T-helper 2 cell treated with Interferon-gamma antibody and Interleukin-4, amounts not matched to agents 100 ng/mL and 5 ng/mL, for 36 hours (primary cell): Measurements from ENCODE around the gene C1QTNF2. TPM values are rescaled to one million over a fixed set of nuclear protein-coding genes. Genes with fewer than 3 reads are reported as not detected.

Source experiments
- intact Hi-C: fragments of 100-400 bp; cut with micrococcal nuclease; formaldehyde crosslinking; loops from one replicate; pipeline ENCODE4 v1.15.1; 2023
- total RNA-seq: library from RNA; stranded (reverse); gene quantifications from 2 replicates; pipeline ENCODE4 v1.2.3, GENCODE V29; 2022

C1QTNF2 gene
- total RNA-seq, 1 donor from 2014 or later = not detected

DNA sequence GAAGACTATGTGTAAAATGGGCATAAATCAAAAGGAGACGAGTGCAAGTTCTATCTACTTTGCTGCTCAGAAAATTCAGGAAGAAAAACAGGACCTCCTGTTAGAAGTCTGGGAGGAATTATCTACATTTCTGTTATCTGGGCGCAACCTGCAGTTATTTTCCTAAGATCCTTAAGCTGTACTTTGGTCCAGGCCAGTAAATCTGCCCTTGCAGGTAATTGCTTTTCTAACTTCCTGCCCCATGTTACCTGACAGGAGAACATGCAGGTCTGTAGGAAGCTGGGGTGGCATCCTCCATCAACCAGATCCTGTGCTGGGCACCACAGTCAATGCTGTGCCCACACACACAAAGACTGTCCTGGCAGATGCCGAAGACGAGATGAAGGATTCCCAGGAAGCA is 63.7 kb downstream of the C1QTNF2 start:
- intact Hi-C loops = no loop called here

DNA sequence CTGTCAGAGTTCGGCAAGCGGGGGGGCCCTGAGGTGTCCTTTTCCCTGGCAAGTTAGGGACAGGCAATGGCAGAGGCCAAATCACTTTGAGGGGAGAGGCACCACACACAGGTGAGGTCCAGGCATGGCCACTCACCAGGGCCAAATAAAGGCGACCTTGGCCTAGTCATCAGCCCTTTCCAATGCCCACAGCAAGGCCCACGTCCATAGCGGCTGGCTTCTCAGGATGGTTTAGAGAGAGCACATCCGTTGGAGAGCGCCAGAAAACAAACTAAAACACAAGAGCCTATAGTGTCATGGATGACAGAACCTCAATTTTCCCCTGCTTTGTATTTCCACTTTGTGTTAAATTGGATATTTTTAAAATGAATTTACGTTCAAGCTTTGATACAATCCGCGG is 65.1 kb downstream of the C1QTNF2 start:
- intact Hi-C loops = no loop called here

DNA sequence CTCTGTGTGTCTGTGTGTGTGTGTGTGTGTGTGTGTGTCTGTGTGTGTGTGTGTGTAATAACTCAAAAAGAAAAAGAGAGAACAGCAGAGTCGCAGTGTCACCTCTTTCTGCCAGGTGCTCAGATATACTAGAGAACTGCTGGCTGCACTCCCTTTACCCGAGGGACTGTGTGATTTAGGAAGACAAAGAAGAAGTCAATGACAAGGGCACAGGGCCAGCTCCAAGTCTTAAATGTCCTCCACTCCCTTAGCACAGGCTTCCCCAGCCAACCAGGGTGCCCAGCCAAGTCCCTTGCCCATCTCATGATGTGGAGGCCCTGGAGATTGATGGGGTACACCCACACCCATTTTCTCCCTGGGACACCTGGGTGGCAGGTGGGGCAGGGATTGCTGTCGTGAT is 66.7 kb downstream of the C1QTNF2 start:
- intact Hi-C loops = no loop called here

DNA sequence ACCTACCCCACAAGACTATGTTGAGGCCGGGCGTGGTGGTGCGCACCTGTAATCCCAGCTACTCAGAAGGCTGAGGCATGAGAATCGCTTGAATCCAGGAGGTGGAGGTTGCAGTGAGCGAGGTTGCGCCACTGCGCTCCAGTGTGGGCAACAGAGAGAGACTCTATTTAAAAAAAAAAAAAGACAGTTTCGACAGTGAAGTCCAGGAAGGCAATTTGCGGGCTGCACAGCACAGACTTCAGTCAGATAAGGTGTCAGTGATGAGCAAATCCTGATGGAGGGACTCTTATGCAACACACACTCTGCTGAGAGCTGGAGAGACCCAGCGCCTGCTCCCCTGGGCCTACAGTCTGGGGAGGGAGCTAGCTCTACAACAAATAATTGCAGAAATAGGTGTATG is 72.2 kb downstream of the C1QTNF2 start:
- intact Hi-C loops = no loop called here

DNA sequence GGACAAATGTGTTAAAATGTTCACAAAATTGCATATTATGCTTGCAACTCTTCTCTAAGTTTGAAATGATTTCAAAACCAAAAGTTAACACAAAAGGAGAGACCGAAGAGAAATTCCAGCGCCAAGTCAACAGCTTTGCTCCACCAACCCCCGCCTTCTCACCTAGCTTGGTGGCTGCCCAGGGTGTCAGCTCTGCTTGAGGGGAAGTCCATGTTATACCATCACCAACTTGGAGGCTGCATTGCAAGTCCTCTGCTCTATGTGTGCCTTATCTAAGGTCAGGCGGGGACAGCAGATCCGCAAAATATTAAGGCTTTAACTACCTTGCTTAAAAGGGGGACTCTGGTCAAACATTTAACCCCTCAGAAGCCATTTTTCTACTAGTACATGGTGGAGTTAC is 72.7 kb downstream of the C1QTNF2 start:
- intact Hi-C loops = no loop called here

Other genes with a start within 250 kb of the C1QTNF2 start
- gene FABP6, start 141.1 kb downstream of the C1QTNF2 start, total RNA-seq = not detected in 2 replicates
- gene CCNJL, start 58.1 kb downstream of the C1QTNF2 start, total RNA-seq = not detected in 2 replicates
- 1.0 TPM in 2 replicates for gene FAM200C, start 29.4 kb upstream of the C1QTNF2 start, total RNA-seq
- 37.8 and 40.5 TPM in 2 replicates for gene SLU7, start 48.5 kb upstream of the C1QTNF2 start, total RNA-seq
- gene PTTG1, start 51.2 kb upstream of the C1QTNF2 start, total RNA-seq = 142 and 145 TPM in 2 replicates